IMR-90 (cell line): ENCODE measurements around the gene SOX6. TPM values are rescaled to one million over a fixed set of nuclear protein-coding genes. Genes with fewer than 3 reads are reported as not detected.

Experiments used
- ATAC-seq: fragments of 200-7000 bp; cut with Tn5 transposase; 2 replicates; pipeline ENCODE4 v1.9.1; 2020; ENCODE audit warnings: low read depth, mild to moderate bottlenecking, moderate library complexity
- BruUV-seq: library from RNA; stranded (reverse); fragments of 400-500 nt; replicated peaks from 2 replicates; lab custom pipeline; 2021; lab: Mats Ljungman, UMichigan
- CTCF ChIA-PET: fragments of 300-600 bp; formaldehyde crosslinking; extraction: SDS; loops from one replicate; lab custom pipeline; 2021; ENCODE audit warnings: antibody characterized with exemption; lab: Yijun Ruan, JAX
- POLR2A ChIA-PET: fragments of 300-600 bp; sonication (Branson Sonifier 250); formaldehyde crosslinking; loops from one replicate; lab custom pipeline; 2022; ENCODE audit warnings: antibody characterized with exemption; ENCODE audit not compliant: unreplicated experiment; lab: Charles Lee
- DNase-seq: peaks from one replicate; pipeline ENCODE4 v3.0.0; 2013
- H2AFZ ChIP-seq: replicated peaks from 2 replicates; pipeline ENCODE3; 2013; ENCODE audit warnings: low read length, mild to moderate bottlenecking; ENCODE audit not compliant: poor library complexity
- H2AK5ac ChIP-seq: 2 replicates; pipeline ENCODE4 v1.6.1; 2013; ENCODE audit warnings: low read depth, low read length, inconsistent platforms
- H2AK9ac ChIP-seq: replicated peaks from 2 replicates; pipeline ENCODE3; 2013; ENCODE audit warnings: mild to moderate bottlenecking, low read depth, low read length, moderate library complexity; ENCODE audit not compliant: poor library complexity
- H2BK120ac ChIP-seq: 2 replicates; pipeline ENCODE4 v1.6.1; 2013; ENCODE audit warnings: low read depth, low read length, inconsistent platforms
- H2BK15ac ChIP-seq: 3 replicates; pipeline ENCODE4 v1.6.1; 2013; ENCODE audit warnings: low read depth, low read length, inconsistent platforms
- H2BK20ac ChIP-seq: 2 replicates; pipeline ENCODE4 v1.6.1; 2013; ENCODE audit warnings: low read depth, mild to moderate bottlenecking, inconsistent platforms, low read length, moderate library complexity
- H2BK5ac ChIP-seq: 2 replicates; pipeline ENCODE4 v1.6.1; 2013; ENCODE audit warnings: mild to moderate bottlenecking, low read depth, low read length, inconsistent platforms; ENCODE audit not compliant: poor library complexity, severe bottlenecking
- H3K14ac ChIP-seq: replicated peaks from 2 replicates; pipeline ENCODE4 v1.6.1; 2013; ENCODE audit warnings: low read depth, low read length, inconsistent platforms
- H3K18ac ChIP-seq: 2 replicates; pipeline ENCODE4 v1.6.1; 2013; ENCODE audit warnings: low read depth, low read length, control low read depth
- H3K23ac ChIP-seq: 2 replicates; pipeline ENCODE4 v1.6.1; 2013; ENCODE audit warnings: low read depth, low read length, inconsistent platforms
- H3K27ac ChIP-seq: 2 replicates; pipeline ENCODE4 v1.5.1; 2013; ENCODE audit warnings: mild to moderate bottlenecking, control low read depth, low read length; ENCODE audit not compliant: insufficient read depth
- H3K27me3 ChIP-seq: 2 replicates; pipeline ENCODE4 v1.6.1; 2013; ENCODE audit warnings: low read length; ENCODE audit not compliant: control insufficient read depth, insufficient read depth
- H3K36me3 ChIP-seq: 2 replicates; pipeline ENCODE4 v1.6.1; 2013; ENCODE audit warnings: low read length, mixed read lengths; ENCODE audit not compliant: control insufficient read depth, insufficient read depth
- H3K4ac ChIP-seq: 2 replicates; pipeline ENCODE4 v1.6.1; 2013; ENCODE audit warnings: low read depth, low read length, inconsistent platforms
- H3K4me1 ChIP-seq: 2 replicates; pipeline ENCODE4 v1.6.1; 2013; ENCODE audit warnings: low read length, mixed read lengths; ENCODE audit not compliant: control insufficient read depth, insufficient read depth
- H3K4me2 ChIP-seq: 2 replicates; pipeline ENCODE4 v1.6.1; 2013; ENCODE audit warnings: low read depth, mild to moderate bottlenecking, control low read depth, low read length, moderate library complexity
- H3K4me3 ChIP-seq: 2 replicates; pipeline ENCODE4 v1.5.1; 2013; ENCODE audit warnings: low read depth, mild to moderate bottlenecking, control low read depth, low read length, moderate library complexity; ENCODE audit not compliant: insufficient read depth
- H3K56ac ChIP-seq: 2 replicates; pipeline ENCODE4 v1.6.1; 2013; ENCODE audit warnings: low read length, inconsistent platforms; ENCODE audit not compliant: insufficient read depth; ENCODE audit errors: extremely low read depth
- H3K79me1 ChIP-seq, 2 experiments: 2 replicates each; pipeline ENCODE4 v1.6.1; 2013; ENCODE audit warnings: low read length in 2 of 2, inconsistent platforms in 1 of 2, low read depth in 1 of 2
- H3K9ac ChIP-seq: 2 replicates; pipeline ENCODE4 v1.6.1; 2013; ENCODE audit warnings: low read depth, low read length, control low read depth
- H3K9me1 ChIP-seq: 2 replicates; pipeline ENCODE4 v1.6.1; 2013; ENCODE audit warnings: low read length, inconsistent platforms; ENCODE audit not compliant: insufficient read depth
- H3K9me3 ChIP-seq: 2 replicates; pipeline ENCODE4 v1.6.1; 2013; ENCODE audit warnings: low read length; ENCODE audit not compliant: control insufficient read depth, insufficient read depth
- H4K20me1 ChIP-seq: 2 replicates; pipeline ENCODE4 v1.6.1; 2013; ENCODE audit warnings: low read length, inconsistent platforms; ENCODE audit not compliant: insufficient read depth
- H4K5ac ChIP-seq: 2 replicates; pipeline ENCODE4 v1.6.1; 2013; ENCODE audit warnings: mild to moderate bottlenecking, low read depth, low read length, control low read depth
- H4K8ac ChIP-seq, 2 experiments: 2 replicates each; pipeline ENCODE4 v1.6.1; 2013; ENCODE audit warnings: low read depth in 2 of 2, low read length in 2 of 2, control low read depth in 1 of 2, inconsistent platforms in 1 of 2
- H4K91ac ChIP-seq: 2 replicates; pipeline ENCODE4 v1.6.1; 2013; ENCODE audit warnings: low read depth, low read length, inconsistent platforms; ENCODE audit not compliant: insufficient read depth
- BHLHE40 ChIP-seq: fragments of 150-350 bp; IDR thresholded peaks from 2 replicates; pipeline ENCODE4 v1.6.1; 2016; ENCODE audit warnings: mild to moderate bottlenecking, low read depth, low read length
- CEBPB ChIP-seq: IDR thresholded peaks from 2 replicates; pipeline ENCODE4 v1.6.1; 2012; ENCODE audit warnings: low read depth, low read length, improper control_type of control experiment
- CHD1 ChIP-seq: IDR thresholded peaks from 2 replicates; pipeline ENCODE4 v1.6.1; 2012; ENCODE audit warnings: low read depth, low read length, improper control_type of control experiment
- CTCF ChIP-seq: conservative IDR thresholded peaks from 2 replicates; pipeline ENCODE4 v1.5.1; 2012; ENCODE audit warnings: mild to moderate bottlenecking, low read depth, low read length, improper control_type of control experiment
- ELK1 ChIP-seq: fragments of 150-350 bp; IDR thresholded peaks from 2 replicates; pipeline ENCODE4 v1.6.1; 2016; ENCODE audit warnings: low read depth, mild to moderate bottlenecking, low read length, moderate library complexity, borderline replicate concordance
- FOS ChIP-seq: fragments of 150-350 bp; IDR thresholded peaks from 2 replicates; pipeline ENCODE4 v1.6.1; 2016; ENCODE audit warnings: low read depth, low read length
- MAFK ChIP-seq: IDR thresholded peaks from 2 replicates; pipeline ENCODE4 v1.6.1; 2012; ENCODE audit warnings: low read depth, low read length, improper control_type of control experiment
- MAZ ChIP-seq: IDR thresholded peaks from 2 replicates; pipeline ENCODE4 v1.6.1; 2012; ENCODE audit warnings: low read depth, mild to moderate bottlenecking, low read length, improper control_type of control experiment, moderate library complexity, borderline replicate concordance
- MXI1 ChIP-seq: IDR thresholded peaks from 2 replicates; pipeline ENCODE4 v1.6.1; 2012; ENCODE audit warnings: low read depth, mild to moderate bottlenecking, low read length, moderate library complexity, borderline replicate concordance
- NFE2L2 ChIP-seq: fragments of 150-350 bp; IDR thresholded peaks from 2 replicates; pipeline ENCODE4 v1.6.1; 2016; ENCODE audit warnings: low read depth, mild to moderate bottlenecking, low read length
- POLR2A ChIP-seq: IDR thresholded peaks from 2 replicates; pipeline ENCODE4 v1.6.1; 2012; ENCODE audit warnings: mild to moderate bottlenecking, low read depth, low read length
- RAD21 ChIP-seq: IDR thresholded peaks from 2 replicates; pipeline ENCODE4 v1.6.1; 2012; ENCODE audit warnings: low read length, improper control_type of control experiment
- RCOR1 ChIP-seq: IDR thresholded peaks from 2 replicates; pipeline ENCODE4 v1.6.1; 2012; ENCODE audit warnings: mild to moderate bottlenecking, low read length, improper control_type of control experiment; ENCODE audit not compliant: insufficient replicate concordance
- RFX5 ChIP-seq: IDR thresholded peaks from 2 replicates; pipeline ENCODE4 v1.8.0; 2012; ENCODE audit warnings: low read depth, mild to moderate bottlenecking, low read length, moderate library complexity
- SMC3 ChIP-seq: fragments of 150-350 bp; IDR thresholded peaks from 2 replicates; pipeline ENCODE4 v1.6.1; 2016; ENCODE audit warnings: low read depth, mild to moderate bottlenecking, antibody characterized with exemption, low read length, moderate library complexity
- USF2 ChIP-seq: fragments of 150-350 bp; IDR thresholded peaks from 2 replicates; pipeline ENCODE4 v1.6.1; 2017; ENCODE audit warnings: mild to moderate bottlenecking, antibody characterized with exemption, low read length, low read depth
- WGBS, 2 experiments: methylation state at CpG; one replicate each; pipeline versions ENCODE4 v1.1.5 to v1.1.7; 2013; ENCODE audit warnings: missing lambda C conversion rate in 2 of 2; ENCODE audit not compliant: insufficient read length in 1 of 2; ENCODE audit errors: extremely low coverage in 2 of 2; 5-methylcytosine and 5-hydroxymethylcytosine counted together
- dilution Hi-C: fragments of 300-500 bp; cut with HindIII; formaldehyde crosslinking; loops from one replicate; pipeline ENCODE4 v1.14.3; 2018; ENCODE audit warnings: low sequenced_read_pairs; ENCODE audit not compliant: unreplicated experiment
- in situ Hi-C: fragments of 300-500 bp; cut with MboI; formaldehyde crosslinking; loops from 3 replicates; pipeline ENCODE4 v1.14.3; 2019; ENCODE audit warnings: low sequenced_read_pairs, inconsistent platforms, mixed read lengths
- intact Hi-C: fragments of 100-400 bp; cut with micrococcal nuclease; formaldehyde crosslinking; loops from 2 replicates; pipeline ENCODE4 v1.10.0; 2022
- polyA plus RNA-seq, 3 experiments: library from polyadenylated mRNA; depleted of rRNA; stranded (reverse); fragments of >200 nt; gene quantifications; 2 replicates each; pipeline ENCODE4 v1.2.3, GENCODE V29; 2012; ENCODE audit warnings: low replicate concordance in 1 of 3
- total RNA-seq: library from RNA; depleted of rRNA; stranded (reverse); fragments of >200 nt; gene quantifications from 2 replicates; pipeline ENCODE4 v1.2.3, GENCODE V29; 2012

SOX6 gene
- total and polyA plus RNA-seq, 2 of the 4 experiments (the other 2 are of a cell fraction) = 1.7 to 7.7 TPM

- no peaks in the 10 kb centered on the region for H3K9me1 ChIP-seq
- WGBS, 2 experiments = no CpG with 5 or more reads among the region's 3 CpGs
- no peak overlapping the region for H4K5ac ChIP-seq
- in situ Hi-C loops = no loop called here
- ChIA-PET CTCF (no interaction called here), POLR2A (no interaction called here)
- DNase-seq (peak; percentile 40), ATAC-seq (peak; percentile 80)
- H3K56ac ChIP-seq = no peak overlapping the region
- no peak overlapping the region for H2BK20ac ChIP-seq
- H3K4me3 ChIP-seq = no peak overlapping the region
- H3K9ac ChIP-seq = no peak overlapping the region
- no peak overlapping the region for H2BK120ac ChIP-seq
- intact Hi-C loops = no loop called here
- peaks cover 5% of the 10 kb centered on the region for H3K4me1 ChIP-seq
- no peaks in the 10 kb centered on the region for H4K20me1 ChIP-seq
- TF ChIP-seq SMC3 = no peak
- no peak for TF ChIP-seq MAZ
- TF ChIP-seq USF2 = no peak
- no peak for TF ChIP-seq FOS
- TF ChIP-seq CHD1 = no peak
- TF ChIP-seq CEBPB = no peak
- TF ChIP-seq MXI1 = no peak
- TF ChIP-seq CTCF = no peak
- no peak for TF ChIP-seq ELK1
- no peak for TF ChIP-seq RFX5
- TF ChIP-seq RAD21 = no peak
- TF ChIP-seq RCOR1 = no peak
- TF ChIP-seq NFE2L2 = no peak
- no peak for TF ChIP-seq MAFK
- TF ChIP-seq BHLHE40 = no peak
- no peak for TF ChIP-seq POLR2A
- no peaks in the 10 kb centered on the region for H3K36me3 ChIP-seq
- no peak overlapping the region for H2BK5ac ChIP-seq
- H2BK15ac ChIP-seq = no peak overlapping the region
- no peak overlapping the region for H3K4ac ChIP-seq
- no peaks in the 10 kb centered on the region for H3K9me3 ChIP-seq
- peak overlapping the region; percentile 59 for H3K4me2 ChIP-seq
- dilution Hi-C loops = no loop called here
- no peak overlapping the region for H2AFZ ChIP-seq
- no peak overlapping the region for H2AK5ac ChIP-seq
- no peak overlapping the region for H4K91ac ChIP-seq
- no peak overlapping the region; the same call in 1 of the 2 replicates for H3K18ac ChIP-seq
- BruUV-seq = no TSS peak
- no peak overlapping the region for H2AK9ac ChIP-seq
- H3K79me1 ChIP-seq = no peaks in the 10 kb centered on the region; a peak in 1 of 4 replicates
- 0 out of 2 replicates have a peak overlapping the region, but pooled peaks have one; percentile 12 for H3K23ac ChIP-seq
- H3K27me3 ChIP-seq = no peaks in the 10 kb centered on the region
- H3K27ac ChIP-seq = no peak overlapping the region
- peak overlapping the region in 1 of 2 experiments; percentile 1; a peak in 1 of 4 replicates for H4K8ac ChIP-seq
- H3K14ac ChIP-seq = peak overlapping the region; percentile 46; the same call in 1 of the 2 replicates
These were observed 9.4 kb upstream of the SOX6 start for GRCh38 chr11:16365581-16366228.
